Parietal lobe (tissue), 1 donor: Measurements from ENCODE around the gene SSPN. TPM values are rescaled to one million over a fixed set of nuclear protein-coding genes. Genes with fewer than 3 reads are reported as not detected.

ENCODE experiments used
- total RNA-seq: library from RNA; depleted of rRNA; stranded (reverse); fragments of >200 nt; gene quantifications from one replicate; pipeline ENCODE4 v1.2.3, GENCODE V29; 2014

SSPN gene
- 2.2 TPM for total RNA-seq

GRCh38 chr12:26195250-26195640 is at the start of gene SSPN:
TSS of gene SSPN (plus strand) at chr12:26195573. CDS start at chr12:26195673, 100 bp downstream.

Other genes starting within 250 kb of the SSPN start
- 21.6 TPM for gene RASSF8, start 236.9 kb upstream of the SSPN start, total RNA-seq
- 1.3 TPM for gene BHLHE41, start 70.5 kb upstream of the SSPN start, total RNA-seq